HG03457 (cell line): ENCODE results near the gene TBPL1.

Source experiments
- ATAC-seq: cut with Tn5 transposase; IDR thresholded peaks from one replicate; pipeline ENCODE4 v1.9.1; 2021; ENCODE audit warnings: moderate number of reproducible peaks; ENCODE audit not compliant: unreplicated experiment

Gene TBPL1

DNA sequence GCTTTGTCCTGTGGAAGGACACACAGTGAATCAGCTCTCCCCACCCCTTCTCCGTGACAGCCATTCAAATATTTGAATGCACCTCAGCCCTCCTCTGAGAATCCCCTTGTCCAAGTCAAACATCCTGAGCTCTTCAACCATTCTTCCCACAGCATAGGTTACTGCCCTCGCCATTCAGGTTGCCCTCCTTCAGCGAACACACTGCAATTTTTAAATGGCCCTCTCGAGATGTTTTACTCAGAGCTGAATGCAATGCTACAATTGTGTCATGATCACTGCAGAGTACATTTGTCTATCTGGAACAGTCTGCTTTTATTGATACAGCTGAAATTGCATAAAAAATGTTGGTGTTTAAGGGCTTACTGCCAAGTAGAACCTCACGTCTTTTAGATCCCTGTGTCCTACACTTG, 50.5 kb downstream of the TBPL1 start:
- no peak for ATAC-seq

GRCh38 chr6:134004714-134005113, 51.7 kb downstream of the TBPL1 start:
- ATAC-seq, result no peak

- no peak for ATAC-seq
These were observed 52.8 kb downstream of the TBPL1 start for GRCh38 chr6:134005800-134006199.

GRCh38 chr6:134007077-134007476, 54.1 kb downstream of the TBPL1 start:
- ATAC-seq, result no peak

GRCh38 chr6:134009876-134010275, 56.9 kb downstream of the TBPL1 start:
- no peak for ATAC-seq

DNA sequence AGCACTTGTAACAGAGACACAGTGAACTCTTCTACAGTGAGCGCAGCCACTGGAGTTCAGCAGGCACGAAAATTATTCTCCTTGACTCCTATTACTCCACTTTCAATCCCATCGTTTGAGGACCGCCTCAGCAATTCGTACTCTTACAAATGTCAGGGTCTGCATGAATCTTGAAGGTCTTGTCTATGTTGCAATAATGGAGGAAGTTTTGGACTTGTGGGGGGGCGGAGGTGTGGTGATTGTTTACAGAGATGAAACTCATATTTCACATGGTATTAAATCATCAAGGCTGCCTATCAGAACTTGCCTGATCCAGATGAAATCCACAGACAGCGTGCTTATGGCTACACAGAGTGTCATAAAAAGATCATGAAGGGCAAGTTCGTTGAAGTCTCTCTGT, 57.4 kb downstream of the TBPL1 start:
- no peak for ATAC-seq

GRCh38 chr6:134010974-134011373, 58.0 kb downstream of the TBPL1 start:
- no peak for ATAC-seq

- ATAC-seq, result no peak
These were observed 61.6 kb downstream of the TBPL1 start for GRCh38 chr6:134014588-134015137.

GRCh38 chr6:134015719-134016557, 62.9 kb downstream of the TBPL1 start:
- no peak for ATAC-seq

DNA sequence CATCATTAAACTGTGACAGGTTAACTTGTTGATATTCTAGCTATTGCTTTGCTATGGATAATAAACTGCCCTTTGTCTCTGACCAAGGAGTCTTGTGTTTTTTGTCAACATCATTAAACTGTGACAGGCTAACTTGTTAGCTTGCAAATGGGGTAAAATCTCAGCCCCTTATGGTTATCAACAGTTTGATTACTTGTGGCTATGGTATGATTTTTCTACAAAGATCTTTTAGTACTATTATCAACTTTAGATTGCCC, 63.5 kb downstream of the TBPL1 start:
- no peak for ATAC-seq

GRCh38 chr6:134020071-134020470, 67.0 kb downstream of the TBPL1 start:
- ATAC-seq, result no peak

- ATAC-seq, result no peak
These were observed 67.5 kb downstream of the TBPL1 start for GRCh38 chr6:134020543-134020942.

- no peak for ATAC-seq
These were observed 67.9 kb downstream of the TBPL1 start for GRCh38 chr6:134020968-134021367.

DNA sequence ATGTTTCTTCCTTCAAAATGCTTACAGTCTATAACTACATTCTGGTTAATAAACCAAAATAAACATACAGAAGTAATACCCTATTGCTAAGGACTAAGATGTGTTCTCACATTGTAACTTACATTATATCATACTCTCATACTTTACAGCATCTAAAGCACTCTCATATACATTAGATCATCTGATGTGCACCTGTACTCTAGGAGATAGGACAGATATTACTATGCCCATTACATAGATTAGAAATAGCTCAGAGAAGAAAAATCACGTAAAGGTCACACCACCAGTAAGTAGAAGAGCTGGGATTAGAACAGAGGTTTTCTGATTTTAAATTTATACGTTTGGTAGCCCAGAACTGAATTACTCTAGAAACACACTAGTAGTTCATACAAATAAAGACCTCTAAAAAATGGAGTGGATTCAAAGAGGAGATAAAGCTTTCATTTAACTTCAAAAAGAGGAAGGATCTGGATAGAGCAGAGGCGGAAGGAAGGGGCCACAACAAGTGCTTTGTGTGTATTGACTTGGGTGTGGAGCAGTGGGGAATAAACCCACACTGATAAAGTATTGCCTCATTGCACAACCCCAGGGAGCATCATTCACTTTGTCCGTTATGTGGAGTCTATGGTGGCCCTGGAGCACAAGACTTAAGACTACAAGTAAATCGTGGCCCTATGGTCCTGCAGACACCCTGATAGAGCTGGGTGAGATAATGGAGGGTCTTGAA, 68.5 kb downstream of the TBPL1 start:
- ATAC-seq, result no peak

GRCh38 chr6:134022650-134023049, 69.6 kb downstream of the TBPL1 start:
- ATAC-seq, result no peak

DNA sequence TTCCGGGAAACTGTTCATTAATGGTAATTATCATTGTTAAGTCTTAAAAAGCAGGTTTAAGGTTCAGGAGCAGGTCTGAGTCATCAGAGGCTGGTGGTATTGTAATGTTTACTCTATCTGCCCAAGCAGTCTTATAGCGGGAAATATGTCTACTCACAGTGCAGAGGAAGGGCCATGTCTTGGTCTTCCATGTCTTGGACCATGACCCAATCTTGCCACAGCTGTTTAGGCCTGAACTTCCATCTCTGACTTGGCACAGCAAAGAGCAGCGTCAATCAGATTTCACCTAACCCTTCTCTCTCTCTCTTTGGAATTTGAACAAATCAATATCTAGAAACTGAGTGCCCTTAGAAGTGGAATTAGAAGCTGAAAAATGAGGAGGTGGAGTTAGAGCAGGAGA, 73.6 kb downstream of the TBPL1 start:
- ATAC-seq, result no peak

DNA sequence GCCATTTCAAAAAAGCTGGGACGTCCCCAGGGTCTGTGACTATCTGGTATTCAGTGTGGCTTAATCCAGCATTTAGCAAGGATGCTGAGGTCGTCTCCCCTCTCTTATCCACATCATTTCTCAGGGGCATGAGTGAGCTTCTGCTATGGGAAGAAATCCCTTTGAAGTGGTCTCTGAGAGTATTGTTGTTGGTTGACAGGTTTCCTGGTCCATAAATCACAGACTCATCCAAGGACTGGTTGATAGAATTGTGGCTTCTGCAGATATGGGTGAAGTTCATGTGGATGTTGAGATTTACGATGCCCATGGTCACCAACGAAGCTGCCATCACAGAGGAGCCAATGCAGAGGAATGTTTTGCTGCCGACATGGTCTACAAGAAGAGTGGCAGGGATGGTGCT, 75.4 kb downstream of the TBPL1 start:
- no peak for ATAC-seq

DNA sequence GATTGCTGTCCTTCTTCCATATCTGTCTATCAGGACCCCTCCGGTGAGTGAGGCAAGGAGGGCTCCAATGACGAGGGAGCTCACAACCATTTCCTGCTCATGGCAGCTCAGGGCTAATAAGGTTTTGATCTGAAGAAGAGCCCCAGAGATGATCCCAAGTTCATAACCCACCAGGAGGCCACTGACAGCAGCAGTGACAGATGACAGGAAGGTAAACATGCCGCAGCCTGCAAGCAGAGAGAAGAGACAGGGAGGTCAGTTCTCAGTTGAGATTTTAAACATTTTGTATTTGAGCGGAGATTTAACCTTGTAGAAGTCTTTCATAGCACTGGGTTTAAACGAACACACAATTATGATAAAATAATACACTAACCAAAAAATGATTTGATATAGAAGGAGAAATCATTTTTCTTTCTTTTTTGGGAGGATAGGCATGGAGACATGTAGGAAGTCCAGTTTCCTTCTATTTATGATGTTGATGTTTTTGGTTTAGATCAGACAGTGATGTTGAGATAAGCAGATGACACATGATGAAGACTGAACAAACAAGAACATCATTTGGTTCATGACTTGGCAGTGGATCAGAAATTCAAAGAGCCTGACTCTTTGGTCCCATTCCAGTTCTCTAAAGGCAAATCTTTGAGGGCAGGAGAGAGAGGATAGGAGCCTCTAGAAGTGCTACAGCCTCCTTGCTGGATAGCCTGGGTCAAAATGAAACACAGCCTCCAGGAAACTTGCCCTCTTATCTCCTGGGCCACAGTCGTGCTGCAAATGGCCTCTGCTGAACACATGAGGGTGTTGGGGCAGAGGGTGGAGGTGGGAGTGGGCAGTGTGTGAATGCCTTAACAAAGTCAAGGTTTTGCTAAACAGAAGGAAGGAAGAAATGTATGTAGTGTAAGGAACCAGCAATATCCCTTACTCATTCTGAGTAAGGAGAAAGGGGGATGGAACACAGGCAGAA, 76.8 kb downstream of the TBPL1 start:
- no peak for ATAC-seq

DNA sequence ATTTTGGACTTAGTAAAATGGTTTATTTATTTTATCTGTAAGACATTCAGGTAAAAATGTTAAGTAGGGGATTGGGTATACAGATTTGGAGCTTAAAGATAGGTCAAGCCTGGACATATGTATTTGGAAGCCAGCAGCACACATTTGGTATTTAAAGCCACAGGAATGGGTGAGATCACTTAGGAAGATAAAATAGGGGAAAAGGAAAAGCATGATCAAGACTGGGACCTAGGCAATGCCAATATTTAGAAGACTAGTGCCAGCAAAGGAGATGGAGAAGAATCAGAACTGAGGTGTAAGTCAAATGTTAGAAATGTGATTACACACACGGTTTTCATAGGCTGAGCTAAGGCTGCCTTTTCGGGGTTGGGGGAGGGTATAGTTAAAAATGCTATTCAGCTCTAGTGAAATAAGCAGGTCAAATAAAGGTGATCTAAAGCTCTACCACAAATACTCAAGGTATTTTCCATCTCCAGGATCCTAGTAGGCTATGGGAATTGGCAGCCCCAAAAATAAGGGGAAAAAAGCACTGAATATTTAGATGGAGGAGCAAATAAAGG, 78.8 kb downstream of the TBPL1 start:
- ATAC-seq, result no peak

DNA sequence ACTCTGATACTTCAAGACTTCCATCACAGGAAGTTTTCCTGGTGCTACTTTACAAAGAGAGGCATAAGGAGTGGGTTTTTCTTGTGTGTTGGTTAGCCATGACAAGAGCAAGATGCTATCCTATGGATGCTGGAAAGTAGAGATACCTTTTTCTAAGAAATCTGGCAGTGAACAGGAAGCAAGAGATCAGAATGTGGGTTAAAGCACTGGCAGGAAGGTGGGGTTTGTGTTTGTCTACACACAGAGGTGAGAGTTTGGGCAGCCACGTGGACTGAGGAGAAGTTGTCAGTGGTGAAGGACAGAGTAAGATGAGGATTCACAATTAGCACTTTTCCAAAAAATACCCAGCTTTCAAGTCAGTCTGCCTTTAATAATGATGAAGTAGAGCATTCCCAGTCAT, 81.5 kb downstream of the TBPL1 start:
- no peak for ATAC-seq
